Measurements from ENCODE around the gene WWTR1.

WWTR1 gene

GRCh38 chr3:149534671-149535332, 123.0 kb downstream of the WWTR1 start:
- DNase-seq (ENCODE audit: low read depth, low spot score) = no peak

- DNase-seq (ENCODE audit: low read depth, low spot score) = no peak
Observed at GRCh38 chr3:149534082-149534481, 123.7 kb downstream of the WWTR1 start.

GRCh38 chr3:149532489-149533180, 125.2 kb downstream of the WWTR1 start:
- no peak for DNase-seq (ENCODE audit: low read depth, low spot score)

DNA sequence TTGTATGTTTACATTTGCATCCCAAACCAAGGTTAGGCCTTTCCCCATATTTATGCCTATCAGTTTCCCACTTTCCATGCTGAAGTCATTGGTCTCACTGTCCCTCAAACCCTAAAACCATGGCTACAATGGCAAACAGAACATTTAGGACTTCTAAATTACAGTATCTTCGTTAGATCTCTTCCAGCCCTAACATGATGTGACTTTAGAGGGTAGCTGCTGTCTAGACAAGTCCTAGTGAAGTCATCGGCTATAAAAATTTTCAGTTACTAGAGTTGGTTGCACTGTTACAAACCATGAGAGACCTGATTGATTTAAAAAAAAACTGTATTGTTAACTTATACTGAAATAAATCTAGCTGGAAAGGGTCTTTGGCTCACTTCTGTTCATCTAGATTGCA, 128.7 kb downstream of the WWTR1 start:
- DNase-seq (ENCODE audit: low read depth, low spot score) = no peak

DNA sequence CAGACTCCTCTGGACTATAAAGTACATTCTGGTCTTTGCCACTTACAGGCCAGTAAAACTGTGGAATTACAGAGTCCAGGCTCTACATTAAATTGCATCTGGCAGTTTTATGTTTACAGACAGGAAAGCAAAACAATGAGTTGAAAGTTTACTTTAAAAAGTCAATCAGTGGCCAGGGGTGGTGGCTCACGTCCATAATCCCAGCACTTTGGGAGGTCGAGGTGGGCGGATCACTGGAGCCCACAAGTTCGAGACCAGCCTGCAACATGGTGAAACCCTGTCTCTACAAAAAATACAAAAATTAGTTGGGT, 129.5 kb downstream of the WWTR1 start:
- no peak for DNase-seq (ENCODE audit: low read depth, low spot score)

GRCh38 chr3:149527531-149528339, 130.1 kb downstream of the WWTR1 start:
- DNase-seq (ENCODE audit: low read depth, low spot score) = no peak

DNA sequence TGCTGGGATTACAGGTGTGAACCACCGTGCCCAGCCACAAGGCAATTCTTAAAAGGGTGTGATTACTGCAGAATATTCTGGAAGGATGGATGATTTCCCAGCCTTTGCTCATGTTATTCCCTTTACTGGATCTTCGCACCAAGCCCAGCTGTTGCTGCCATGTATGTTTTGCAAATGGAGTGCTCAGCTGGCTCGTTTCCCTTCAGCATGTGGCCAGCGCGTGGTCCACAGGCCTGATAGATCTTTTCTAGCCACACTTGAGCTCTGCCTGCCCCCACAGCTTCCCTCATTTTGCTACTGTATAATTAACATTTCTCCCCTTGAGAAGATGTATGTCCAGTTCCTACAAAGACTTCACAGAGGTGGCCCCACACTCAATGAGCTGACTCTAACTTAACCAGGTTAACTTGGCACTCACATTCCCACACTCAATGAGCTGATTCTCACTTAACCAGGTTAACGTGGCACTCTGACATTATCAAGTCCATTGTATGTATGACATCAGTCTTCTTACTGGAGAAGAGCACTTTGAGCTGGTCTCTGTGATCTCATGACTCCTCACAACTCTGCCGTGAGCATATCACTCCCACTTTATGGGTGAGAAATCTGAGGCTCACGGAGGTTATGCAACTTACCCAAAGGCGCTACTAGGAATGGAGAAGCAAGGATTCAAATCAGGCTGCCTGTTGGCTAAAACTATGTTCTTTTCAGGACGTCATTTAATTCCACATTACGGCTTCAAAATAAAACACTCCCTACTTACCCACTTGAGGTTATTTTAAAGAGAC, 134.1 kb downstream of the WWTR1 start:
- no peak for DNase-seq (ENCODE audit: low read depth, low spot score)

GRCh38 chr3:149519912-149520311, 137.9 kb downstream of the WWTR1 start:
- no peak for DNase-seq (ENCODE audit: low read depth, low spot score)

DNA sequence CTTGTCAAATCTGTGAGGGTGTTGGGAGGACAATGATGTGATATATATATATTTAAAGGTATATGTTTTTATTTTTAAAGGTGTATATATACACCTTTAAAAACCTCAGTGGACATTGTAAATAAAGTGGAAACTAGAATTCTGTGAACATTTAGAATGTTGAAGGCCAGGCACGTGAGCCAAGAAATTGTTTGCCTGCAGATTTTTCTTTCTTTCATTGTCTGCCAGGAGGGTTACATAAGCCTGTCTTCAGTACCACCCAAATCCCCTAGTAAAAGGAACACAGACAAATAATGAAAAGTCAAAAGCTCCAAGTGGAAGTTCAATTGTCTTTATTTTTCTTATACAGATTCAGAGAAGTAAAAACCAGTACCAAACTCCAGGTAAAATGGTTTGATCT, 140.9 kb downstream of the WWTR1 start:
- DNase-seq (ENCODE audit: low read depth, low spot score) = no peak

DNA sequence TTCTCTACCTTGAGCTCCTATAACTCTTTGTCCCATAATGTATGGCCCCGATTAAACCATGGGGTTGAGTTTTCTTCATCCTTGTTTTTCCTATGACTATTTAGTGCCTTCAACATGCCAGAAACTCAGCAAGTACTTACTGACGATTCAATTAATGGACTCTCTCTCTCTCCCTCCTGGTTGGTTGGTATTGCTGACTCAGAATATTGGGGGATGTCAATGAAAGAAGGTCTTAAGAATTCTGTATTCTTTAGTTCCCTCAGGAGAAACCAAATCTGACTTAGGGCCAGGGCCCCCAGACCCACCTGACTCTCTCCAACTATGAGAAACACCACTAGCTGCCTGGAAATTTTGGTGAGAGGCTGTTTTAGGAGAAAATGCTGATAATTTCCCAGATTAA, 142.6 kb downstream of the WWTR1 start:
- DNase-seq (ENCODE audit: low read depth, low spot score) = no peak

- DNase-seq (ENCODE audit: low read depth, low spot score) = no peak
Observed at GRCh38 chr3:149514471-149514870, 143.4 kb downstream of the WWTR1 start.

GRCh38 chr3:149512073-149512782, 145.6 kb downstream of the WWTR1 start:
- no peak for DNase-seq (ENCODE audit: low read depth, low spot score)

GRCh38 chr3:149511040-149511626, 146.7 kb downstream of the WWTR1 start:
- DNase-seq (ENCODE audit: low read depth, low spot score) = no peak

- no peak for DNase-seq (ENCODE audit: low read depth, low spot score)
Observed at GRCh38 chr3:149510480-149510879, 147.3 kb downstream of the WWTR1 start.

GRCh38 chr3:149509526-149509925, 148.3 kb downstream of the WWTR1 start:
- no peak for DNase-seq (ENCODE audit: low read depth, low spot score)

GRCh38 chr3:149507491-149508324, 150.1 kb downstream of the WWTR1 start:
- DNase-seq (ENCODE audit: low read depth, low spot score) = no peak

DNA sequence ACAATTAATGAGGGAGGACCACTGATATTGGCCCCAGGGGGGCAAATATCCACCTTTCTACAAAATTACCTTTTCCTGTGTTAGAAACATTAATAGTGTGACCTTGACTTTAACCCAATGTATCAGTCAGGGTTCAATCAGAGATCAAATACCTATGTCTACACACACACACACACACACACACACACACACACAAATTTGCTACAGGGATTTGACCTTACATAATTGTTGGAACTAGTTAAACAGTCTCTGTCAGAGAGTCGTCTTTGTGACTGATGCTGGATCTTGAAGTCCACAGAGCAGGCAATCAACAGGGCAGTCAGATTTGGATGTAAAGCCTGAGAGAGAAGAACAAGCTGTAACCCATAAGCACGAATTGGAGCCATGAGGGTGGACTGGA, 150.9 kb downstream of the WWTR1 start:
- no peak for DNase-seq (ENCODE audit: low read depth, low spot score)

DNA sequence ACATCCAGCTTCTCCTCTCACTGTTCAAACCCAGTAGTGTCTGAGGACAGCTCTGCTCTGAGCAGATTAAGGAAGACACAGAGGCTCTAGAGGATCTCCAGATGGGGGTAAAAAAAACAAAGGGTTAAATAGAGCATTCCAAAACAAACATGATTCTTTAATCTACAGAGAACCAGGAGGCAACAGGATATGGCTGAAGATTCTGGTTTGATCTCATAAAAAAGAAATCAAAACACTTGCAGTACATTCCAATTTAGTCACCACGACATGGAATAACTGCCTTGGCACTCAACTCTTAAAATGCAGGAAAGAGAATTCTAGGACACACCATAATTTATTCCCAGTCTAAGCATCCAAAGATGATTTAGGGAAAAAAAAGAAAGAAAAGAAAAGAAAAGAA, 151.3 kb downstream of the WWTR1 start:
- no peak for DNase-seq (ENCODE audit: low read depth, low spot score)

GRCh38 chr3:149502438-149502837, 155.4 kb downstream of the WWTR1 start:
- DNase-seq (ENCODE audit: low read depth, low spot score) = no peak

DNA sequence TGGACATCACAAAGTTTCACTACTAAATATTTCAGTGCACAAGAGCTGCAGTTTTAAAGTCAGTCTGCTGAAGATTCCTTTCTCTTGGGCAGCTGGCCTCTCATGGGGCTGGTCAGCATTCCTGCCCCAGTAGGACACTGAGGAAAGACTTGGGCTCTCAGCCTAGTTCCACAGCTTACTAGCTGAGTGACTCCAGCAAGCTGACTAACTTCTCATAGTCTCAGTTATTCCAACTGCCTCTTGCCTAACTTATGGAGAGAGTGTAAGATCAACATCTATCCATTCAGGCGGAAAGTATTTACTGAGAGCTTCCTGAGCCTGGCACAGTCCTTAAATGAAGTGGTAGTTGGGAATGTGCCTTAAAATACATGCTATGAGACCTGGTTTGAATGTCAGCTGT, 156.3 kb downstream of the WWTR1 start:
- peak; percentile 68 for DNase-seq (ENCODE audit: low read depth, low spot score)

All from brain pericyte (primary cell).